ENCODE measurements around the gene CPN1.

DNA sequence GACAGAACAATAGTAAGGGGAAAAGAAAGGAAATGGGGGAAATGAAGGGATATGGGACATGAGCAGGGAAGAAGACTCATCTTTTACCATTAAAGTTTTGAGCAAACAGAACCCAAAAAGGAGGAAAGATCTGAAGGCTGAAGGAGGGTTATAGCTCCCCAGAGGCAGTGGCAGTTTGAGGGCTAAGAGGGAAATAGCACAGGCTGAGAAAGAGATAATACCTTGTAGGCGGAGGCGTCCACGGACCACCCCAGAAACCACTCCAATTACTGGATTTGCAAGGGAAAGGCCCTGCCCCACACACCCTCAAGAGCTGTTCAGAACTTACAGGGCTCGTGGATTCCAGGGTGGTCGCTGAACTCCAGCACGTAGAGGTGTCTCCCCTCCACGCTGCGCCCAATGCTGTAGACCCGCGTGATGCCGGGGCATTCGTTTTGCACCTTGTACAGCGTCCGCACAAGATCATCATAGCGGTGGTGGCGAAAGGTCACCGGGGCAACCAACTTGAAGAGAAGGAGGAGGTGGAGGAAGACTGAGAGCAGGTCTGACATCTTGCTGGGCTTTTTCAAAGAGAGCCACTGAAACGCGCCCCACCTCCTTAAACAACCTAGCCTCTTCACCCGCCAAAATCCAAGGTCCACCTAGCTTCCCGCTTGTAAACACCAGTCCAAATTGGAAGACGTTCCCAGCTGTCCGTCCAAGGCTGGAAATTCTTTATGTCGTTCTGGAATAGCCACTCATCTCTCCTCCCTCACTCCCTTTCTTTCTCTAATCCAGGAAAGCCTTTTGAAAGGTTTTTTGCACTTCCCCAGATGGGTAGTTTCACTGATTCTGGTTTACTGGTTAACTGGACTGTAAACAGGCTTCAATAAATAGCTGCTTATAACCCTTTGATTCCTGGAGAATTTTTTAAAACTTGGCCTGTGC, at the start of gene CPN1:
- TF ChIP-seq, protein P1, sequence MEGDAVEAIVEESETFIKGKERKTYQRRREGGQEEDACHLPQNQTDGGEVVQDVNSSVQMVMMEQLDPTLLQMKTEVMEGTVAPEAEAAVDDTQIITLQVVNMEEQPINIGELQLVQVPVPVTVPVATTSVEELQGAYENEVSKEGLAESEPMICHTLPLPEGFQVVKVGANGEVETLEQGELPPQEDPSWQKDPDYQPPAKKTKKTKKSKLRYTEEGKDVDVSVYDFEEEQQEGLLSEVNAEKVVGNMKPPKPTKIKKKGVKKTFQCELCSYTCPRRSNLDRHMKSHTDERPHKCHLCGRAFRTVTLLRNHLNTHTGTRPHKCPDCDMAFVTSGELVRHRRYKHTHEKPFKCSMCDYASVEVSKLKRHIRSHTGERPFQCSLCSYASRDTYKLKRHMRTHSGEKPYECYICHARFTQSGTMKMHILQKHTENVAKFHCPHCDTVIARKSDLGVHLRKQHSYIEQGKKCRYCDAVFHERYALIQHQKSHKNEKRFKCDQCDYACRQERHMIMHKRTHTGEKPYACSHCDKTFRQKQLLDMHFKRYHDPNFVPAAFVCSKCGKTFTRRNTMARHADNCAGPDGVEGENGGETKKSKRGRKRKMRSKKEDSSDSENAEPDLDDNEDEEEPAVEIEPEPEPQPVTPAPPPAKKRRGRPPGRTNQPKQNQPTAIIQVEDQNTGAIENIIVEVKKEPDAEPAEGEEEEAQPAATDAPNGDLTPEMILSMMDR (conservative IDR thresholded peaks at IDR 0.05; ENCODE audit: low read length): no peak
- TF ChIP-seq EZH2phosphoT487 (IDR thresholded peaks at IDR 0.05; ENCODE audit: borderline replicate concordance, low read depth, low read length): no peak

Data from OCI-LY7 (cell line).